ENCODE measurements around the gene PAK1.

PAK1 gene

DNA sequence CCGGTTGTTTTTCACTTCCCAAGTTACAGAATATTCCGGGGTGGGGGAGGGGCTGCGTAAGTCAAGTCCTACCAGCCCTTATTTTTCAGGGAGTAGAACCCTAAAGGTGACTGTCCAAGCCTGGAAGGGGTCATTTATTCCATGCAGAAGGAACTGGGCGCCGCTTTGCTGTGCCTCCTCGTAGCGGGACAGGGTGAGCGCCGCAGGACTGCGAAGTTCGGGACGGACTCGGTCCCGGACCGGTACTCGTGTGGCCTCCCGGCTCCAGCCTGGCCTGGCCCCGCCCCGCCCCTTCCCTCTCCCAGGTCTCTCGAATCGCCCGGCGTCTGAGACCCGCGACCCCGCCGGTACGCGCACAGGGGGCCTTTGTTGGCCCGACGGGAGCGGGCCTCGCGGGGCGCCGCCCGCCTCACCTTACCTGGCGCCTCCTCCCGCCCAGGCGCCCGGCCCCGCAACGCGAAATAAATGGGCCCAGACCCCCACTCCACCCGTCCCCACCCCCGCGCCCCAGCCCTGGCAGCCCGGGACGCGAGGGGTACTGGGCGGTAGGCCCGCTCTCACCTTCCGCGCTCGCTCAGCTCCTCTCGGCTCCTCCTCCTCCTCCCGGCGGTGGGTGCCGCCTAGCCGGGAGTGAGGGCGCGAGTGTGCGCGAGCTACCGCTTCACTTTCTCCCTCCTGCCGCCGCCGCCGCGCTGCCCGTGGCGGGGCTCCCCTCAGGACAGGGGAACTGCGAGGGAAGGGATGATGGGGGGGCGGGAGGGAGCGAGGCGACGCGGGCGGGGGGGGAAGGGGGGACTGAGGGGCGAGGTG, 698 bp downstream of the PAK1 start:
- DNase-seq, result peak; percentile 50 to 52

DNA sequence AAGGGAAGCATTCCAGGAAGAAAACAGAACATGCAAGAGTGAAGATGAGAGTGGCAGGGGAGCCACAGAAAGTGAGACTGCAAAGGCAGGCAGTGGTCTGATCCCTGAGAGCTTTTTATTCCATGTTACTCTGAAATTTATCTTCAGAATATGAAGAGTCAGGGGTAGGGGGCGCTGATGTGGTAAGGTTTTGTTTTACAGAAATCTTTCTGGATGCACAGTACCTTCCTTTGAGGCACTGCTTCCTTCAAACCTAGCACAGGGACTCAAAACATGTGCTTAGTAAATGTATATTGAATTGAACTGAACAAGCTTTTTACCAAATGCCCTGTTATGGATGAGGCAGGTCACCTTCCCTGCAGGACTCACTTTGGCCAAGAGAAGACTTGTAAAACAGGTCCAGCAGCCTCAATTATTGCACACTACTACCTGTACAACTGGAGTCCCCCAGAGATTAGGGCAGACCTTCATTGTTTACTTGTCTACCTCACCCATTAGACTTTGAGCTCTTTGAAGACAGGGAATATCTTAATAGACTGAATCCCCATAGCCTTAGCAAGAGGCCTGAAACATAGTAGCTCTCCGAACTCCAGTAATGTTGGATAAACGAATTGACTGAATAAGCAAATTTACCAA, 2.2 kb downstream of the PAK1 start:
- peak; percentile 5 to 20 for DNase-seq

DNA sequence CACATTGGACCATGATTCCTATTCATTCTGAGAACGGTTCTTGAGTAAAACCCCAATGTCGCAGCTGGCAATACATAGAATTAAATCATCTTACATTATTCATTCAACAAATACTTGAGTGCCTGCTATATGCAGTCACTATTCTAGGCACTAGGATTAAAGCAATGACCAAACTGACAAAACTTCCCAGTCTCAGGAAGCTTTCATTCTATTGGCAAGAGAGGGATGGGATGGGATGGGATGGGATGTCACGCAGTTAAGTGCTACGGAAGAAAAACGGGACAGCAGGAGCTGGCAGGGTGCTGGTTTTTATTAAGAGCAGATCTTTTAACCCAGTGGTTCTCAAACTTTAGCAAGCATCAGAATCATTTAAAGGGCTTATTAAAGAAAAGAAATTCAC, 2.9 kb downstream of the PAK1 start:
- DNase-seq, result no peak

DNA sequence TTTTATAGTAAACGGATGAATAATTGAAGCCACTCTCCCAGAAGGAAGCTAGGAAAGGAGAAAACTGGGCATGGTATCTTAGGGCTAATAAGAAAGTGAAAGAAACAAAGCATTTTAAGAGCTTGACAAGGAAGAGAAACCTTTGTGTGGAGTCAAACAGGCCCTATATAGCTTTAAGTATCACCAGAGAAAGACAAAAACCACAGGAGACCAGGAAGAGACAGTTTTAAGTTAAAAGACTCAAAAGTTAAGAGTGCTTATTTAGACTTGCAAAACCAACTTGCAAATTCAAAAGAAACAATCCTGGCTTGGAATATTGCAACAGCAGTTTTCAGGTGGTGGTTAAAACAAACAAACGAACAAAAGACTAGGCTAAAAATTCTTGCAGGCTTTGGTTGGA, 3.4 kb downstream of the PAK1 start:
- no peak for DNase-seq

DNA sequence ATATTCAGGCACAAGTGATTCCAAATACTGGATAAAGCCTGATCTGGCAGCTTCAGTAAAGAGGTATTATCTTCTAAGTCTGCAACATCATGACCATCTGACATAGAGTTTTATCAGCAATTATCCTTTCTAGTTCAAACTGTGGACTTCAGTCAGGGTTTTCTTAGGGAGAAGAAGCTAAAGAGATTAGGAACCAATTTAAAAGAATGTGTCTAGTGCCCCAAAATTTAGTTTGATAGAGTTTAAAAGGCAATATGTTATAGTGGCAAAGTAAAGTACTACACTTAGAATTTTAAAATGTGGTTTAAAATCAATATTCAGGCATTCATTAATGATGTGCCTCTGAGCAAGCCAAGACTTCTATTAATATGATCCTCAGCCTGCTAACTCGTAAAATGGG, 5.4 kb downstream of the PAK1 start:
- no peak for DNase-seq

DNA sequence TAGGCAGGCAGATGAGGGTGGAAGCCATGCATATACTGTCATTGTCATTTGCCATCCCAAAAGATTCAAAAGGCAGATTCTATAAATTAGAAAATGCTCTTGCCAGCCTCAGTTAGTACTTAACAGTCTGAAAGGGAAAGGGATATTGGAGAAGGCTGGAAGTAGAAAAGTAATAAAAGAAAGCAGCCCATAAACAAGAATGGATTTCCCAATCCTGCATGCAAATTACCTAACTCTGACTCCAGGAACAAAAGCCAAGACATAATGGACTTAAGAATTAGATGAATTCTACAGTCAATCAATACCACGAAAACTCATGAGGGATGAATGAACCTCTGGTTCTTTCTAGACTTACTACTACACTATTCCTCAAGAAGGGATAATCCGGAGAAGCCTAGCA, 5.9 kb downstream of the PAK1 start:
- no peak for DNase-seq

DNA sequence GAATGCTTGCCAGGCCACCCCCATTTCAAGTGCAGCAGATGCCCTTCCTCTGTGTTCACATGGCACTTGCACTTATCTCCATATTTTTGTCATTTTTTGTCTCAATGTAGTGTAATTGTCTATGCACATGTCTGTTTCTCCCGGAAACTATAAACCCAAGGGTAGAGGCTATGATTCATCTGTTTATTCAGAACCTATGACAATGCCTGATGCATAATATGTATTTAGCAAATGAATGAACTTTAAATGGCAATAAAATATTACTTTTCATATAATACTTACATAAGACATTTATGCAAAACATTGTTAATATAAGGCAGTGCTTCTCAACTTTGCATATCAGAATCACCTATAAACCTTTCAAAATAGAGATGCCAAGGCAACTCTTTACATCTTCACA, 6.7 kb downstream of the PAK1 start:
- no peak for DNase-seq

DNA sequence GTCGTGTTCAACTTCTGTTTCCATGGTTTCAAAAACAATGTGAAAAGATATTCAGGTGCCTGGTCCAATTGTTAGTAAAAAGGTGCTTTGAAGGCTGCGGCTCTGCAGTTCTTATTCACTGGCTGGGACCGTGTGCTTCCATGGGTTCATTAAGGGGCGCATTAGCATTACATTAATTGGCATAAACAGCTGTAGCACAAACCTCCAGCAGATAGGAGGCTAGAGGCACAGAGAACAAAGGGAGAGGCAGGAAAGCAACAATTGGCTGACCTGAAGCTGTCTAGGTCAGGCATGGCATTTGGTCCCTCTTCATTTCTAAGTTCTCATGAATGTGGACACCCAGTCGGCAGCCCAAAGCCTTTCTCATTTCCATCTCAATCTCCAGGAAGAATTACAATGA, 16.6 kb downstream of the PAK1 start:
- no peak for DNase-seq

DNA sequence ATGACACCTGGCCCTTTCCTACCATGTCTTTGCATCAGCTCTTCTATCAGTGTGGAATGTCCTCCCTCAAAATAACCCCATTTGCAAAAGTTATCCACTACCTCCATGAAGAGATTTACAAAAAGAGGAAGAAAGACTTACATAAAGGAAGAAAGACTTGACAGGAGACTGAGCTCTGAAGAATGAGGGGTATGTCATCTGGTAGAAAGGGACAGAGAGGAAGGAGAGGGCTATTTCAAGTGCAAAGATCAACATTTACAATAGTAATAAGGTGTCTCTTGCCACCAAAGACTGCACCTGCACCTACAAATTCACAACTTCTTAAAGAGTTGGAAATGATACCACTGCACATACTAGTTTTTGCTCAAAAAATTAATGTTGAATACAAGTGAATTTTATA, 18.2 kb downstream of the PAK1 start:
- DNase-seq, result no peak

DNA sequence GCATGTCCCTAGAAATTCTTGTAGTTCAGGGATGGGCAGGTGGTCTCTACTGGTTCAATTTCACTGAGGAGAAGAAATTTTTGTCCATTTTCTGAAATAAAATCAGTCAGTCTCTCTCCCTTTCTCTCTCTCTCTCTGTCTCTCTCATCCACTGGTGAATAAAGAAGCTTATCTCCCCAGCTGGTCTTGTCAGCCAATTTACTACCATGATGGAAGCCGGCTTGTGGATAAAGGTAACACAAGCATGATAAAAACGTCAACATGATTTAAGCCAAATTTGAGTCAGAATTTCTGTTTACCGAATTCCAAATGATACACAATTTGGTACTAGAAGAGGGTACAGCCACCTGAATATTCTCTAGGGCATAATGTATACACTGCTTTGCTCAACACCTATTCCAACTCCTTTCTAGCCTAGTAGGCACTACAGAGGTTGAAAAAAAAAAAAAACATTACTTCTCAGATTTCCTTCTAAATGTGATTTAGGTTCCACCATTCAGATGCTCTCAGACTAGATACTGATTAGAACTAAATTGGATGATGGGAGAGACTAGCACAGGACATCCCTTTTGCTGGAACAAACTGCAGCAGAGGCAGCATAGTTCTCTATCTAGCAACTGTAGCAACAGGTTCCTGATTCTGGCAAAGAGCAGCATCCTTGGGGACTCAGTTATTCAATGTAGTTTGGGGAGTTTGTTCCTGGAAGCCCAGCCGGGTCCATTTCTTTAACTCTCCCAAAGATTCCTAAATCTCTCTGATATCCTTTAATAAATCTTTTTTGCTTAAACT, 18.8 kb downstream of the PAK1 start:
- DNase-seq, result no peak

DNA sequence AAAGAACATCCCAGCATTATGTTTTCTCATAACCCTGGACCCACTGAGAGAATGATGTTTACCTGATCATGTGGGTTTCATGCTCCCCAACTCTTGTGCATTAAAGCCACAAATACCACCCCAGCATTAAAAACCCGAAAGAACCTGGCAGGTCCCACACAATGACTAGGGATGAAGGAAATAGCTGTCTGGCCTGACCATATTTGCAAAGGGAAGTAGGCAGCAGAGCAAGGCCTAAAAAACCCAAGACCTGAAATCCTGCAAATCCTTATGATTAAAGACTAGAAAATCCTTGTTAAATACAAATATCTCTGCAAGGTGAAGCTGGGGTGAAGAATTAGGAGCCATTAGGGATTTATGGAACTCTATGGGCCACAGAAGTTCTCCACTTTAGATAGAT, 23.7 kb downstream of the PAK1 start:
- DNase-seq, result no peak

DNA sequence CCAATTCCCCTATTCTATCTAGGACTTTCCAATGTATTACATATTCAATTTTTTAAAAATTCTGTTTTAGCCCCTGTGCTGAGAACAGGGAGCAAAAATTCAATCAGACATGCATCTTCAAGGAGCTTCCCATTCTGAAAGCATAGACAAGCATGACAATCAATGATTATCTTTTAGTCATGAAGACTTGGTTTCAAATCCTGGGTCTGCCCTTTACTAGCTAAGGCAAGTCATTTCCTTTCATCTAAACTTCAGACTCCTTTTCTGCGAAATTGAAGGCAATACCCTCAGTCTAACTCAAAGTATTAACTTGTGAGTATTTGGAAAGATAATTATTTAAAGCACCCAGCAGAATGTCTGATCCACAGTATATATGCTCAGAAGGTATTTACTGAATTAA, 24.1 kb downstream of the PAK1 start:
- no peak for DNase-seq

DNA sequence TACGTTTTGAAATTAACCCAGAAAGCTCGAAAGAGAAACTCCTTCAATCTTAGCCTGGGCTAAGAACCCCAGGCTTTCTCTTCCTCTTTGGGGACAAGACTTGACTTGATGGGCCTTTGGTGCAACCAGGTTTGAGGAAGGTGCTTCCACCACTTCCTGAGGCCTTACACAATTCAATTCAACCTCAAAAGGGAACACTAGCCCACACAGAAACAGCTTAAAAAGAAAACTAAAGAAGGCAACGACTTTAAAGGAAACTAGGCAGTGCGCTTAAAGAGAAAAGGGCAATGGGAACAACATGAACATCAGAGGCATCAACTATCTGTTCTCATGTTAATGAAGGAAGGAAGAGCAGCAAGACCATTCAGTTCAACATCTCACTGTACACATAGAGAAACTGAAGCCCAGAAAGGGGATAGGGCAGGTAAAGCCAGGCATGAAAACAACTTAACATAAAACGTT, 24.8 kb downstream of the PAK1 start:
- no peak for DNase-seq

DNA sequence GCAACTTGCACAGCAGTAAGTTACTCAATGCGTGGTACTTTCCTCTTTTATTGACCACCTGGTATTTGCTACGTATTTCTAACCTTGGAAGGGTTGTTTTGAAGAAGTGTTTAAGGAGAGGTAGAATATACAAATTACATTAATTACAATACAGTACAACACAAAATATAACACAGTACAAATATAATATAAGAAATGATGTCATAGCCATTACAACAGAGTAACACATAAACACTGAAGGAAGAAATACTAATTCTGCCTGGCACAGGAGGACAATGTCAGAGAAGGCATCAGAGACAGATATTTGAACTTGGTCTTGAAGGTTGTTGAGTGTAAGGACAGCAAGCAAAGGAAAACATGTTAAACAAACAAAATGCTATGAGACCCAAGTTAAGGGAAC, 25.6 kb downstream of the PAK1 start:
- DNase-seq, result no peak

DNA sequence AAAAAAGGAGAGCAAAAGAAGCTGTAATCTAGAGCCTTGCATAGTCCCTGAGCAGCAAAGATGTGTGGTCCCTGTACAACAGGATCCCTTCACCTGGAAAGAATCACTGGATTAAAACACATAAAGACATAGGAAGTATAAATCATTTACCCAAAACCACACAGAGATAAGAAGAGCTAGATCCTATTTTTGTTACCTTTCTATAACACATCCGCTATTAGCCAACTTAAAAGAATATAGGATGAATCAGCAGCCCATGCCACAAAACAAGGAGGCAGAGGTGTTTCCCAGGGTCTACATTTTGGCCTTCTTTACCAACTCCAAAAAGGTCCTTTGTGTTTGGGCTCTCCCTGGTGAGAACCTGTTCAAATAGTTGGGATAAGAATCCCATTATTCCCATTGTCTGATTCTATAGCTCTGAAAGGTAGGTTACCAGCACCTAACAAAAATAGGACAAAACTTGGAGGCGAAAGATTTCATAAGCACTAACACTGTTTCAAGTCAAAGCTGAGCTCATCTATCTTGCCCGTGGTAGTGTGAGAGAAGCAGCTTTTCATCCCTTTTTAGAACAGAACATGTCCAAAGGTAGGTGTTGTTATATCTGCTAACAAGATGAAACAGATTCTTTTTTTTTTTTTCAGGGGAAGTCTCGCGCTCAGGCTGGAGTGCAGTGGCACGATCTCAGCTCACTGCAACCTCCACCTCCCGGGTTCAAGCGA, 26.8 kb downstream of the PAK1 start:
- DNase-seq, result no peak

DNA sequence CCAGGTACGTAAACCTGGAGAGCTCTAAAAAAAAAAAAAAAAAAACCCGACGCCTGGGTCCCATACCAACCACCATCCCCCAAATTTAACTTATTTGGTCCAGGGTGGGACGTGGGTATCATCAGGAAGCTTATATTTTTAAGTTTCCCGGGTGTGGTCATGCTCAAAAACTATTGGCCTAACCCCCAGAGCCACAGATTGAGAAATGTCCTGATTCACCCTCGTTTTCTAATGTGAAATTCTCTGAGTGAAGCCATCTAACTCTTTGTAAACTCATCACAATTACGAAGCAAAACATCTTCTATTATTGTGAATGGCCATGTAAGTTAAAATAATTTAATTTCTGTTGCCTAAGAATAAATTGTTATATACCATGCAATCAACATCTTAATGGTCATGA, 29.6 kb downstream of the PAK1 start:
- DNase-seq, result no peak

DNA sequence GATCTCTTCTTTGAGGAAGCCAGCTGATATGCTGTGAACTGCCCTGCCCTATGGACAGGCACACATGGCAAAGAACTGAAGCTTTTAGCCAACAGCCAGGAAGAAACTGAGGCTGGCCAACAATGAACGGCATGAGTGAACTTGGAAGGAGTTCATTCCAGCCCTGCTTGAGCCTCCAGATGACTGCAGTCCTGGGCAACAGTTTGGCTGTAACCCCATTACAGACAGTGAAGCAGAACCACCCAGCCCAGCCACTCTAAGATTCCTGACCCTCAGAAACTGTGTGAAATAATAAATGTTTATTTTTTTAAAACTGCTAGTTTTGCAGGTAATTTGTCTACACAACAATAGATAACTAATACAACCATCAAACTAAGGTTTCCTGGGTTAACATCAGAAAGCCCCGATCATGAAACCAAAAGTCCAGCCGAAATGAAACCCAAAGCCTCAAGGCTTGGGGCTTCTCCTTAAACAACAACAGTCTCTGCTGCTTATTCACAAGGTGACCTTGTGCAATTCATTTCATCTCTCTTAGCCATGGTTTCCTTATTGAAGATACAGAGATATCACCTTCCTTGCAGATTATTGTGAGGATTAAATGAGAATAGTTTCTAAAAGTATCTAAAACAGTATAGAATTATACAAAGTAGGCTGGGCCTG, 31.4 kb downstream of the PAK1 start:
- DNase-seq, result no peak

DNA sequence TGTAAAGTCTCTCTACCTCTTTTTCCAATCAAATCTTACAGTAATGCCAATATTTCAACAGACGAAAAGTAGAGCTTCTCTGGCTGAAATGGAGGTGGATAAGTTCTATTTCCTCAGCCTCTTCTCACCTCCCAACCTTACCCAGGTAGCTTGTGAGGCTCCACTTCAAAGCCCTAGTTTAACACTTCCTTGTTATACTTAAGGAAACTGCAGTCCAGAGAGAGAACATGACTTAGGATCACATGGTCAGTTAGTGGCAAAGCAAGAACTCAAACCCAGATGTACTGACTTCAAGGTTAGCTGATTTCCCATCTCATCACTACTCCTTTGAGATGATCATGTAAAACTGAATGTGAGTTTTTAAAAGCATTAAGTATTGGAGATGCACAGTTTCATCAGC, 32.5 kb downstream of the PAK1 start:
- no peak for DNase-seq

DNA sequence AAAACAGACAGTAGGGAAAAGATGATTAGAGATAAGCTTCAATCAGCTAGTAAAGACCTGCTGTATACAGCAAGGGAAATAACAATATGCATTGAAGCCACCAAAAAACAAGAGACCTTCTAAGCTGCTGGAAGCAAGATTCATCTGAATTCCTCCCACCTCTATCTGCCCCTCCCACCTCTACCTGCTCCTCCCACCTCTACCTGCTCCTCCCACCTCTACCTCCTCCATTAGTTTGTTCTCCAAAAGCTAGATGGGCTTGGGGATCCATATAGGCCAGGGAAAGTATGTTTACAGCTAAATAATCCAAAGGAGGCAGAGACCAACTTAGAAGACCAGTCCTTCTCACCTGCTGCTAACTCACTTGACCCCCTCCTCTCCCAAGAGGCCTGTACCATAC, 33.2 kb downstream of the PAK1 start:
- DNase-seq, result no peak

DNA sequence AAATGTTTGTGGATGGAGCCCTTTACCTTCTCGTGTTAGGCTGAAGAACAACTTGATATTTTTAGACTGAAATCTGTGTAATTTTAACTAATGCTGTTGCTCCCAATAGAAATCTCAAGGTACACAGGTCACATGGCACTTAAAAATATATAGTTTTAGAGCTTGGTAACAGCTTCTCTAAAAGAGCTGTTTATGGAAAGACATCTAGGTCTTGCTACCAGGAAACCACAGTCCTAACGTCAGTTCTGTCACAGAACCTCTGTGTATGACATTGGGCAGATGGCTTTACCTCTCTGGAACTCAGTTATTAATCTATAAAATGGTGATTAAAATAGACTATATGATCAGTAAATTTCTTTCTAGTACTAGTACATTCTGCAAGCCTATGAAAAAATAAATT, 35.4 kb downstream of the PAK1 start:
- no peak for DNase-seq

DNA sequence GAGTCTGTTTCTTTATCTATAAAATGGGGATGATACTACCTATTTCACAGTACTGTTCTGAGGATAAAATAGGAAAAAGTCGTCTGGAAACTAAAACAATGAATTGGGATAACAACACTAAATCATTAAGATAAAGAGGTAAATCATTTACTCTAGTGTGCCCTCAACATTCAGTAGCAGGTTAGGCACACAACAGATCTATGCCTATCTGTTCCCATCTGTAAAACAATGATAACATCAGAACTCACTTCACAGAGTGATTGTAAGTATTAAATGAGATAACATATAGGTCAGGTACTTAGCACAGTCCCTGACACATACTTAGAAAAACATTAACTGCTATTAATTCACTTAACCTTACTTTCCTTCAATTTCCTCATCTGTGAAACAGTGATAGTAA, 36.9 kb downstream of the PAK1 start:
- no peak for DNase-seq

DNA sequence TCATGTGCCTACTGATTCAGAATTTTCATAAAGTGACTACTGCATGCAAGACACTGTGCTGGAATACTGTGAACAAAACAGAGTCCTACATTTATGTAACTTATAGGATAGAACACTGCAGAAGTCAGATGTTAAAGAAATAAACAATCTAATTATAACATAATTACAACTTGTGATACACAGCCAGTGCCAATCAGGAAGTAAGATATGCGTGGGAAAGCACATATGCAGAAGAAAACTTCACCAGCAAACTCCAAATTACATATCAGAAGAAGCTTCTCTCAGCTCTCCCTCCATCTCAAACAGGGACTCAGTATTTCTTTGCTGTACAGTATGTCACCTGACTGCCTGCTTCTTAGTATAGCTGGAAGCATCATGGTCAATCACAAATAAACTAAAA, 37.4 kb downstream of the PAK1 start:
- DNase-seq, result no peak

DNA sequence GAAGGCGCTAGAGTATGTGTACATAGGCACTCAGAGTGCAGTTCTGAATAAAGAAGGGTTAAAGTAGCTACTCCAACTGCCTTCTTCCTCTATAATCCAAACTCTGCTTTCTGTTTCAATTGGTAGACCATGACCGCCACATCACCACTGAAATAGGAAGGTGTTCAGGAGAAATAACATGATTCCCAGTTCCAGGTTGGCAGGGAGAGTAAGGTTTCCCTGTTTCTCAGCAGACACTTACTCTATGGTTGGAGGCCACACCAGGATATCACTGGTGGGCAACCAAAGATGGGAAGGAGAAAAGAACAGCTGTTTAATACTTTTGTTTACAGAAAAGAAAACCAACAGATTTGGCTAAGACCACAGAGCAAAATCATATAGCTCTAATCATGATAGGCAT, 37.9 kb downstream of the PAK1 start:
- no peak for DNase-seq
